Measurements from ENCODE around the gene TAF4B. TPM values are rescaled to one million over a fixed set of nuclear protein-coding genes. Genes with fewer than 3 reads are reported as not detected.
A peak's percentile ranks its signal among the peaks of the same experiment; 100 is the strongest.

TAF4B gene
- total and polyA plus RNA-seq, 9 of the 15 experiments (the other 6 are each of a cell fraction or from before 2014, with no cell fraction given), result 4.5 to 25.3 (median 20.5) TPM

- no TSS peak for BruUV-seq (replicated peaks)
- H3K27me3 ChIP-seq (ENCODE audit: control insufficient read depth in 2 of 2, insufficient read depth in 2 of 2, low read length in 2 of 2), result peaks cover 0 to 2% of the 10 kb centered on the region in 2 experiments; a peak in 1 of 5 replicates
- H3K9me1 ChIP-seq (ENCODE audit: control insufficient read depth, insufficient read depth, low read length), result no peaks in the 10 kb centered on the region
- no peaks in the 10 kb centered on the region for H4K20me1 ChIP-seq (replicated peaks; ENCODE audit: control insufficient read depth, insufficient read depth, low read length)
- H3K9ac ChIP-seq (ENCODE audit: insufficient read depth in 1 of 2, low read depth in 2 of 2, low read length in 2 of 2), result peak overlapping the region; percentile 88 to 97
- H3K9me3 ChIP-seq (replicated peaks; ENCODE audit: control insufficient read depth, insufficient read depth, low read depth, low read length), result no peaks in the 10 kb centered on the region
- intact Hi-C loops (cut with micrococcal nuclease) (loop anchor here (5.0 kb wide), 2 partner anchors 45 to 70 kb away; no protein-coding TSS in a partner anchor), in situ Hi-C loops (cut with MboI) (no loop called here)
- H3K27ac ChIP-seq (ENCODE audit: extremely low read depth, low read depth, low read length), result peak overlapping the region; percentile 86
- POLR2A ChIA-PET, result interaction anchor here (0.6 to 2.2 kb wide), 12 partner anchors 8 to 167 kb away, joined by 3 to 10 read pairs (median 3); no protein-coding TSS in a partner anchor
- FAIRE-seq (no peak), ATAC-seq (no peak), DNase-seq (ENCODE audit: extremely low read depth in 1 of 4, low spot score in 3 of 4) (peak in 1 of 4 experiments; percentile 53)
- peaks cover 53% of the 10 kb centered on the region for H3K79me2 ChIP-seq (ENCODE audit: control insufficient read depth, insufficient read depth, low read length)
- peak overlapping the region; percentile 92 for H3K4me3 ChIP-seq
- under 1% methylated on average over 28 of the region's 28 CpGs for WGBS (ENCODE audit: insufficient coverage, low coverage, missing lambda C conversion rate)
- peaks cover 10 to 32% of the 10 kb centered on the region in 2 experiments; a peak in 4 of 5 replicates for H3K4me1 ChIP-seq (replicated peaks in 1 of 2; ENCODE audit: control insufficient read depth in 2 of 2, insufficient read depth in 2 of 2, low read length in 2 of 2)
- H3K4me2 ChIP-seq (ENCODE audit: insufficient read depth, low read length), result peak overlapping the region; percentile 93
- CTCF ChIA-PET (ENCODE audit: low intra/inter-chr PET ratio), result no interaction called here
- peaks cover 6% of the 10 kb centered on the region; the same call in 2 of the 3 replicates for H3K36me3 ChIP-seq (ENCODE audit: control insufficient read depth, insufficient read depth, low read length)
- peak overlapping the region; percentile 88 for H2AFZ ChIP-seq (ENCODE audit: low read depth, low read length)
- peak; percentile 84 for TF ChIP-seq MAFG (tag; conservative IDR thresholded peaks at IDR 0.05)
- peak; percentile 81 for TF ChIP-seq MAFF (IDR thresholded peaks at IDR 0.05; ENCODE audit: low read length)
- no peak for TF ChIP-seq SNAPC5 (CRISPR knock-in tag; IDR thresholded peaks at IDR 0.05)
- TF ChIP-seq MAFK (IDR thresholded peaks at IDR 0.05; ENCODE audit: low read length), result peak; percentile 69
- TF ChIP-seq TBP (optimal IDR thresholded peaks at IDR 0.05; ENCODE audit: low read depth, low read length), result no peak
- TF ChIP-seq ZBTB40 (IDR thresholded peaks at IDR 0.05), result 0 out of 2 replicates have a peak, but pooled peaks have one; percentile 11
- no peak for TF ChIP-seq ZBTB40 (CRISPR knock-in tag; IDR thresholded peaks at IDR 0.05)
- no peak for TF ChIP-seq KHSRP (IDR thresholded peaks at IDR 0.05)
- peak; percentile 90 for TF ChIP-seq C11orf30 (IDR thresholded peaks at IDR 0.05; ENCODE audit: low read depth)
- TF ChIP-seq ZBTB7A (IDR thresholded peaks at IDR 0.05; ENCODE audit: borderline replicate concordance, control insufficient read depth, low read depth, low read length), result peak; percentile 53; the same call in 1 of the 2 replicates
- TF ChIP-seq EHMT2 (IDR thresholded peaks at IDR 0.05), result no peak
- peak; percentile 54 for TF ChIP-seq VEZF1 (CRISPR knock-in tag; IDR thresholded peaks at IDR 0.05)
- TF ChIP-seq SMARCA5 (IDR thresholded peaks at IDR 0.05), result peak; percentile 43; the same call in 1 of the 2 replicates
Measured at GRCh38 chr18:26227051-26227670, 916 bp downstream of the TAF4B start.
